NCI-H128 (cell line): ENCODE results near the gene GRIN3B.
A peak's percentile ranks its signal among the peaks of the same experiment; 100 is the strongest.

ENCODE experiments used
- DNase-seq: peaks from one replicate; lab custom pipeline; 2025; ENCODE audit not compliant: unreplicated experiment; lab: John Stamatoyannopoulos, UW

The GRIN3B gene

DNA sequence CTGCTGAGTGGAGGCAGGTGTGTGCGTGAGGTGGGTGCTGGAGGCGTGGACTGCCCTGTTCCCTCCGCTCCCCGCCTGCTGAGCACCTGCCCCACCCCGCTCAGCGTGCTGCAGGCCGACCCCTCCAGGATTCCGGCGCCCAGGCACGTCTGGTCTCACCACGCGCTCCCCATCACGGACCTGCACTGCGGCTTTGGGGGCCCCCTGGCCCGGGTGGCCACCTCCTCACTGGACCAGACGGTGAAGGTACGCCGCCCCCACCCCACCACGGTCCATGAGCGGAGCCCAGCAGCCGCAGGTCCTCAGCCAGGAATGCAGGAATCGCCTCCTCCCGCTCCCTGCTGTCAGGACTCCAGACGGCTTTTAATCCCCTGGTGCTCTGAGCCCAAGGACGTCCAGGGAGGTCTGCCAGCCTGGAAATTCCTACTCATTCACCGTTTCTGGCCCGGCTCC lies 10.1 kb upstream of the GRIN3B start:
- DNase-seq: no peak

DNA sequence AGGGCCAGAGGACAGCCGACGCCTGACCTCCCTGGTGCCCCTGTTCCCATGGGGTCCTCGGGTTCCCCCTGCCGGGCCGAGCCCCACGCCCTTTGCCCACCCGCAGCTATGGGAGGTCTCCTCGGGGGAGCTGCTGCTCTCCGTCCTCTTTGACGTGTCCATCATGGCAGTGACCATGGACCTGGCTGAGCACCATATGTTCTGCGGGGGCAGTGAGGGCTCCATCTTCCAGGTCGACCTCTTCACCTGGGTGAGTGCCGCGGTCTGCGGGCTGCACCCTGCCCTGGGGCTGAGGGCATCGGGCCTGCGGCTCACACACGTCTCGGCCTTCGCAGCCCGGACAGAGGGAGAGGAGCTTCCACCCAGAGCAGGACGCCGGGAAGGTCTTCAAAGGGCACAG lies 9.5 kb upstream of the GRIN3B start:
- DNase-seq: no peak

DNA sequence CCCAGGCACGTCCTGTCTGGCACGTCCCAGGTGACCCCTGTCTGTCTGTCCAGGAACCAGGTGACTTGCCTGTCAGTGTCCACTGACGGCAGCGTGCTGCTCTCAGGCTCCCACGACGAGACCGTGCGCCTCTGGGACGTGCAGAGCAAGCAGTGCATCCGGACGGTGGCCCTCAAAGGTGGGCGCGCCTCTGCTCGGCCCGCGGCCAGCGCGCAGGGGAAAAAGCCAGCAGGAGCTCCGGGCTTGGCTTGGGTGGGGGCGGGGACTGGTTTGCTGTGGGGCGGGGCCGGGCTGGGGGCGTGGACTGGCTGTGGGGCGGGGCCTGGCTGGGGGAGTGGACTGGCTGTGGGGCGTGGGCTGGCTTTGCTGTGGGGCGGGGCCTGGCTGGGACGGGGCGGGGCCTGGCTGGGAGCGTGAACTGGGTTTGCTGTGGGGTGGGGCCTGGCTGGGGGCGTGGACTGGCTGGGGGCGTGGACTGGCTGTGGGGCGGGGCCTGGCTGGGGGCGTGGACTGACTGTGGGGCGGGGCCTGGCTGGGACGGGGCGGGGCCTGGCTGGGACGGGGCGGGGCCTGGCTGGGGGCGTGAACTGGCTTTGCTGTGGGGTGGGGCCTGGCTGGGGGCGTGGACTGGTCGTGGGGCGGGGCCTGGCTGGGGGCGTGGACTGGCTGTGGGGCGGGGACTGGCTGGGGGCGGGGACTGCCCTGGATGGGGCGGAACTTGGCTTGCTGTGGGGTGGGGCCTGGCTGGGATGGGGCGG lies 8.9 kb upstream of the GRIN3B start:
- no peak for DNase-seq

DNA sequence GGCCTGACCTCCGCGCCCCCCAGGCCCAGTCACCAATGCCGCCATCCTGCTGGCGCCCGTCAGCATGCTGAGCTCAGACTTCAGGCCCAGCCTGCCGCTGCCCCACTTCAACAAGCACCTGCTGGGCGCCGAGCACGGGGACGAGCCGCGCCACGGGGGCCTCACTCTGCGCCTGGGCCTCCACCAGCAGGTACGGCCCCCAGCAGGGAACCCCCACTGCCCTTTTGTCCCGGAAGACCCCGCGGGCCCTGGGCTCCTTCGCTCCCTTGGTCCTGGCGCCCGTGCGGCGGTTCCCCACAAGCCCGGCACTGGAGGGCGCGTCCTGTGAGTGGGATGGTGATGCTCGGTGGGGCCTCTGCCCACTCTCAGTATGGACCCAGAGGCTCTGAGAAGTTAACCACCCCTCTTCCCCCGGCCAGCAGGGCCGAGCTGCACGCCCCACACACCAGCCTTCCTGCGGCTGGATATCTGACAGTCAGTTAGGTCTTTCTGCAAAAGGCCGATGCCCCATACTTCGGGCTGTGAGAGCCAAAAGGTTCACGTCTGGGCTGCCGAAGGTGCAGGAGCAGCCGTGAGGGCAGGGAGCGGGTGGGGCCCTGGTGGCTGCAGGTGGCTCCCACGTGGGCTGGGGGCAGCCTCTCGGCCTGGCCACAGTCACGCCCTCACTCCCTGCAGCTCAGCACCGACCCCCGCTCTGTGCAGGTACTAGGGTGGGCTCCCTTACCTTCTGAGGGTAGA lies 8.1 kb upstream of the GRIN3B start:
- DNase-seq: no peak

DNA sequence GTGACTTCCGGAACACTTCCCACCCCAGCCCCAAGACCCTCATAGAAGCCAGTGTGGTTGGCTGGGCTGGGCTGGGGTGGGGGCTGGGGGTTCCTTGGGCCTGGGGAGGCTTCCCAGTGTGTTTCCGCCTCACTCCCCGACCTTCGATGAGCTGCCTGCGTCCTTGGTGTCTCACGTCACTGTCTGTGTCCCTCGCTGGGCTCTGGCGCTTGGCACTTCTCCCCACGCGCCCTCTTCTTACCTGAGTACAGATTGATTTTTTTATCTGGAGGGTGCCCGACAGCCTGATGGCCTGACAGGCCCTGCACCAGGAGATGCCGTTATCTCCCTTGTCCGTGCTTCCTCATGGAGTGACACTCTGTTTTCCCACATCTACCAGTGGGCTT lies 7.6 kb upstream of the GRIN3B start:
- DNase-seq: no peak

DNA sequence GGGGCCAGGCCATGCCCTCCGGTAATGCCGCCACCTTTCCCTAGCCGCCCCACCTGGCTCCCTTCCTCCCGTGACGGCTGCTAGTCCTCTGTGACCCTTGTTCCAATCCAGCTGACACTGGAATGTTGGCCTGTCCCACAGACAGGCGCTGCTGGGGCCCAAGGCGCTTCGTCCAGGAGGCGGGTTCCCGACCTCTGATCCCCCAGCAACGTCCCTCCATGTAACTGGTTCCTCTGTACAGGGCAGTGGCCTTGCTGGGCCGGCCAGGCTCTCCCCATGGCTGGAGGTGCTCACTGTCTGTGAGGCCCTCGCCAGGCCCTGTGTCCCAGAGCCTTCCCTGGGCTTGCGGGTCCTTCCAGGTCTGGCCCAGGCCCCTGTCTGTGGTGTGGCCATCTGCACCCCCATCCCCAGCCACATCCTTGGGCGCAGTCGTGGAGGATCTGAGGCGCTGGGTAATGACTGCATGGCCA lies 6.8 kb upstream of the GRIN3B start:
- no peak for DNase-seq

DNA sequence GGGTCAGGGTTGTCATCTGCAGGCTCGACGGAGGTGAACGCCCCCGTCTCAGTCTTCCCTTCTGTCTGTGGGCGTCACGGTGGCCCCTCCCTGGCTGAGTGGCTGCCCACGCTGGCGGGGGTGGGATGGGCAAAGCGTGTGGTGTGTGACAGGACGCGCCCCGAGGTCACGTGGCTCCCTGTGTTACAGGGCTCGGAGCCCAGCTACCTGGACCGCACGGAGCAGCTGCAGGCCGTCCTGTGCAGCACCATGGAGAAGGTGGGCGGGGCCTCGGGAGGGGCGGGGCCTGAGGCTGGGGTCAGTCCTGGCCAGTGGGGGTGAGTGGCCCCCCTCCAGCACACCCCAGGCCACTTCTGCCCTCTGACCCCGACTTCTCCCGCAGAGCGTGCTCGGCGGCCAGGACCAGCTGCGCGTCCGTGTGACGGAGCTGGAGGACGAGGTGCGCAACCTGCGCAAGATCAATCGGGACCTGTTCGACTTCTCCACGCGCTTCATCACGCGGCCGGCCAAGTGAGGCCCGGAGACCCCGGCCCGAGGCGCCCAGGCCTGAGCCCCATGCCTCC lies 6.3 kb upstream of the GRIN3B start:
- no peak for DNase-seq

DNA sequence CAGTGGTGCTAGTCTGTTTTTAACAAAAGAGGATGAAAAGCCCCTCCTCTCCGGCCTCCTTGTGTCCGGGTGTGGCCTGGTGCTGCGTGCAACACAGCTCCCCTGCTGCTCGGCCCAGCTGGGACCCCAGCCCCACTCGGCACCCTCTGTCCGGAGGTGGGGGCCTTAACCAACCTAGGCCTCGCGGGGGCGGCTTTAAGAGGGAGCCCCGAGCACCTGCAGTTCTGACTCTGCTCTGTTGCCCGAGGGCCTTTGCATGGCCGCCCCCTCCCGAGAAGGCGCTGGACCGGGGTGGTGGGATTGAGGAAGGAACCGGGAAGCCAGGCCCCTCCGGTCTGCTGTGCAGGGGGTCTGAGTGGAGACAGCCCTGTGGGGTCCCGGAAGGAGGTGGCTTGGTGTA lies 5.7 kb upstream of the GRIN3B start:
- no peak for DNase-seq

DNA sequence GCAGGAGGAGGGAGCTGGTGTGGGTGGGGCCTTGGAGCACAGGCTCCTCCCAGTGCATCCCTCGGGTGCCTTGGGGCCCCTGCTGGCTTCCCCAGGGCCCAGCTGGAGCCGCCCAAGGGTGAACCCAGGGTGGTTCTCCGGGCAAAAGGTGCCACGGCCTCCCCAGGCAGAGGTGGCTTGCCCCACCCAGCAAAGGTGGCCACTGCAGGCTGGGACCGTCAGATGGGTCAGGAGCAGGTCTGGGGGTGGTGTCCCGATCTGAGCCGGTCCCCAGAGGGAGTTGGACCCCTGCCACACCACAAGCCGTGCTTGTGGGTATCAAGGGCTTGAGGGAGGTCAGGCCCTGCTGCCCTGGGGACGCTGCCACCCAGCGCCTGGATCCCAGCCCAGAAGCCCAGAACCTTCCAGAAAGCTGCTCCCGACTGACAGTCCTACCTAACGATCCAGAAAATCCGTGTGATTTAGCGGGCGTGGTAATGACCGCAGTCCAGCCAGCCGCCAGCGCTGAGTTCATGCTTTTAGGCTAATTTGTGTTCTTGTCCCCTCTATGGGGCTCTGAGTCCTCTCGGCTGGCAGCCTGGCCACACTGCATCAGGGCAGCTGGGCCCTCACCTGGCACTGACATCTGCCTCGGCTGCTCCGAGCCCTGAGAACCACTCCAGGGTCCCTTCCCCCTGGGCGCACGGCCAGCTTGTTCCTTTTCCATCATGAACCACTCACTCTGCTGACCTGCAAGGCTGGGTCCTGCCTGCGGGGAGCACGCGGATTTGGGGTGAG lies 5.0 kb upstream of the GRIN3B start:
- no peak for DNase-seq

DNA sequence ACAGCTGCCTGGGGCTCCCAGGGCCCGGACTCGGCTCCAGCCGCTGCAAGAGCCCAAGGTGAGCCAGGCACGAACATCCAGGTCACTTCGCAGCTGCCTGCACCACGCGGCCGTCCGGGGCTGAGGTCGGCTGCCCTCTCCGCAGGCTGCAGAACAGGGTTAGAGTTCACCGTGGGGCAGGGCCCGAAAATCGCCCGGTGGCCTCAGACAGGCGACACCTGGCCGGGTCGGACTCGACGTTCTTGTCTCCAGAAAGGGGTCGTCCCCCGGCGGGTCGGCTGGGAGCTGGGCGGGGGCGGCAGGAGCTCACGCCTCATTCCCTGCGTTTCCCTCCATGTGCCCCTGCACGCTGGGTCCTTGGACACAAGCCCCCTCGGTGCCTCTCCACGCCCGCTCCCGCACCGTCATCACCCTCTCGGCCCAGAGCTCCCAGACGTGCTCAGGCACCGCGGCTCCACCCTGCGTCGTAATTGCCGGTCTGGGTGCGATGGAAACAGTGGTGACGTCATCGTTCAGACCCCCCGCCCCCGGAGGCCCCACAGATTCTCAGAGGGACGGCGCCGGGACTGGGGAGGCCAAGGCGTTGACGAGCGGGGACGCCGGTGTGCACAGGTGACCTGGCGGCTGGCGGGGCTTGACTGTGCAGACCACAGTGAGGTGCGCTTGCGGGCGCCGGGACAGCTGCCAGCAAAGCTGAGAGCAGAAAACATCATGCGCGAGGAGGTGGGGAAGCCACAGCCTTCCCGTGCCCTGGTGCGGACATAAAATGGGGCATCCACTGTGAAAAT lies 4.0 kb upstream of the GRIN3B start:
- no peak for DNase-seq

DNA sequence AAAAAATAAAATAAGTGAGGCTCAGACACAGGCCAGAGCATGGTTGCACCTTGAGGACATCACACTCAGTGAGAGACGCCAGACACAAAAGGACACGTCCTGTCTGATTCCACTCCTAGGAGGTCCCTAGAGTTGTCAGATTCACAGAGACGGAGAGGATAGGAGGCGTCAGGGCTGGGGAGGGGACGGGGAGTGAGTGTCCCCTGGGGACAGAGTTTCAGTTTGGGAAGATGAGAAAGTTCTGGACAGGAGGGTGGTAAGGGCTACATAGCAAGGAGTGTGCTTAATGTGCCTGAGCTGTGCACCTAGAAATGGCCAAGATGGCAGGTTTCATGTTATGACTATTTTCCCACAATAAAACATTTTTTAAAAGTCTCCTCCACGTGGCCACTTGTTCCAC lies 2.2 kb upstream of the GRIN3B start:
- no peak for DNase-seq

DNA sequence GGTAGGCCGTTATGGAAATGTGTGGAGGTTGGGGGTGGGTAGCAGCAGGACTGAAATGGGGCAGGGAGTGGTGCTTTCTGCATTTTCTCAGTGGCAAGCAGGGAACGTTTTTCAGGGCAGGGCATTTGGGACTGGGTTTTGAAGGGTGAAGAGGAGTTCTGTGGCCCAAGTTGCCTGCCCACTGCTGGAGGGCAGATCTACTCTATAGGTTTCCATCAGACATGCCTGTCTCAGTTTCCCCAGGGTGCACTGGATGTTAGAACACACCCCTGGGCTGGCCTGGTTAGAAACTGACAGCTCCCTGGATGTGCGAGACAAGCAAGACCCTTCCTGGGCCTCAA lies 870 bp upstream of the GRIN3B start:
- DNase-seq: no peak

DNA sequence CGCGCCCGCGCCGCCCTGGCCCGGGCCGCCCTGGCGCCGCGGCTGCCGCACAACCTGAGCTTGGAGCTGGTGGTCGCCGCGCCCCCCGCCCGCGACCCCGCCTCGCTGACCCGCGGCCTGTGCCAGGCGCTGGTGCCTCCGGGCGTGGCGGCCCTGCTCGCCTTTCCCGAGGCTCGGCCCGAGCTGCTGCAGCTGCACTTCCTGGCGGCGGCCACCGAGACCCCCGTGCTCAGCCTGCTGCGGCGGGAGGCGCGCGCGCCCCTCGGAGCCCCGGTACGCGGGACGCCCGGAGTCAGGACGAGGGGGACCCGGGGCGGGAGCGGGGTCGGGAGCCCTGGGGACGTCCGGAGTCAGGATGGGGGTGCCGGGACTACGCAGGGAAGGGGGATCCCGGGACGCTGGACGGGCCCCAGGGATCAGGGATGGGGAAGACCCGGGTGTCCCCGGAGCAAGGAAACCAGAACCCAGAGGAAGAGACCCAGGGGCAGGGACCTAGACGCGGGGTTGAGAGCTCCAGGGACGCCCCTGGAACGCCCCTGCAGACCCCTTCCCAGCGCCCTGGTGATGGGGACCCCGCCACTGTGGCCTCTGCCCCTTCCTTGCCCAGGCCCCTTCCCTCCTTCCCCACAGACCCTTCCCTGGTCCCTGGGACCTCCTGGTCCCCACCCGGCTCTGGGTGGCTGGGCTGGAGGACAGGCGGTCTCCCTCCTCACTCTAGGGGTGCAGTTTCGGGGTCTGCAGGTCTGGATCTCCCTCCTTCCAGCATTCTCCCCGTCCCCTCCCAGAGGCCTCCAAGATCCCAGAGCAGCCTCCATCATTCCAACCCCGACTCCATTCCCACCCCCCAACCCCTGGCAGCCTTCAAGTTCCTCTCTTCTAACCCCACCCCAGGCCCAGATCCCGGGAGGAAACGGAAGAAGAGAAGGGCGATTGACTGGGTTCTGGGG lies 645 bp downstream of the GRIN3B start:
- DNase-seq: no peak

DNA sequence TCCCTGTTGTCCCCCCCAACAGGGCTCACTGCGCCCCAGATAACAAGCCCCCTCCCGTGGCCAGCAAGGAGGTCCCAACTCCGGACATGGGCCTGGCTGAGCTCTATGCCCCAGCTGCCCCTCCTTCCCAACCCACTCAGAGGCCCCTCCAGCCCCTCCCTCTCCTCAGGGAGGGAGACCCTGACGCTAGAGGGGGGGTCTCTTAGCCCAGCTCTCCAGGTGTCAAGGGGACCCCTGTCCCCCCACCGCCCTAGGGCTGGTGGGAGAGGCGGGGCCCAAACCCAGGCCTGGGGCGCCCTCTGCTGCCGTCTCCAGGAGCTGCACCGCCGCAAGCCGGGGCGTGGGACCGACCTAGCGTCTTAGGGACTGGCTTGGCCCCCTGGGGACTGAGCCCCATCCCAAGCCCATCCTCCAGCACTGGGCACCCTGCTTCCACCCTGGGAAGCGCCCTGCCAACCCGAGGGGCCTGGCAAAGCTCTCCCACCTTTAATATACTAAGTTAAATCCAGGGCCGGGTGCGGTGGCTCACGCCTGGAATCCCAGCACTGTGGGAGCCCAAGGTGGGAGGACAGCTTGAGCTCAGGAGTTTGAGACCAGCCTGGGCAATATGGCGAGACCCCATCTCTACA lies 1.4 kb downstream of the GRIN3B start:
- peak; percentile 23 for DNase-seq

DNA sequence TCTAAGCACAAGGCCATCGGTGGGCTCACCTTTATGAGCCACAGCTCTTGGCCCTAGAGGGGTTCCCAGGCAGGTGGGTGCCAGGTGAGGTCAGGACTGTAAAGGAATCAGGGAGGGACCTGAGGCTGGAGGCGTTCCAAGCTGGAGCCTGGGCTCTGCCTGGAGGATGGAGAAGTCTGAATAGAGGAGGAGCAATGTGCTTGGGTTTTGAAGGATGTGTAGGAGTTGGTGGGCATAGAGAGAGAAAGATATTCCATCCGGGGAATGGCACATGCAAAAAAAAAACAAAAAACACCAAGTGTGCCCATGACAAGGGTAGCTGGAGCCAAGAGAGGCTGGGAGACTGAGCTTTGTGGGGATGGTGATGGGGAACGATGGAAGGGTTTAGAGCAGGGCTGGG lies 2.4 kb downstream of the GRIN3B start:
- no peak for DNase-seq

DNA sequence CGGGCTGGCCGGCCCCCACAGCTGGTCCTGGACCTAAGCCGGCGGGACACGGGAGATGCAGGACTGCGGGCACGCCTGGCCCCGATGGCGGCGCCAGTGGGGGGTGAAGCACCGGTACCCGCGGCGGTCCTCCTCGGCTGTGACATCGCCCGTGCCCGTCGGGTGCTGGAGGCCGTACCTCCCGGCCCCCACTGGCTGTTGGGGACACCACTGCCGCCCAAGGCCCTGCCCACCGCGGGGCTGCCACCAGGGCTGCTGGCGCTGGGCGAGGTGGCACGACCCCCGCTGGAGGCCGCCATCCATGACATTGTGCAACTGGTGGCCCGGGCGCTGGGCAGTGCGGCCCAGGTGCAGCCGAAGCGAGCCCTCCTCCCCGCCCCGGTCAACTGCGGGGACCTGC lies 3.1 kb downstream of the GRIN3B start:
- no peak for DNase-seq

DNA sequence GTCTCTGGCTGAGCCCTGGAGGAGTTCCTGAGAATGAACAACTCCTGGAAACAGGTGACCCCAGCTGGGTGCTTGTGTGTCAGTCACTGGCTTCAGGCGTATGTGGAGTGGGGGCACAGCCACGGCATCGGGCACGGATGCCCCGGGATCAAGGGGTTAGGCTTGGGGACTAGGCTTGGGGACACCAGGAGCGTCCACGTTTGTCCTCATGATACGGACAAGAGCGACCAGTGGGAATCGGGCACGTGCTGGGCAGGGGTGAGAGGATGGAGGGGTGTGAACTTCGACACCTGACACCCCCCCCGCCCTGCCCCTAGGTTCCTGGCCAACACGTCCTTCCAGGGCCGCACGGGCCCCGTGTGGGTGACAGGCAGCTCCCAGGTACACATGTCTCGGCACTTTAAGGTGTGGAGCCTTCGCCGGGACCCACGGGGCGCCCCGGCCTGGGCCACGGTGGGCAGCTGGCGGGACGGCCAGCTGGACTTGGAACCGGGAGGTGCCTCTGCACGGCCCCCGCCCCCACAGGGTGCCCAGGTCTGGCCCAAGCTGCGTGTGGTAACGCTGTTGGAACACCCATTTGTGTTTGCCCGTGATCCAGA lies 4.1 kb downstream of the GRIN3B start:
- DNase-seq: no peak

DNA sequence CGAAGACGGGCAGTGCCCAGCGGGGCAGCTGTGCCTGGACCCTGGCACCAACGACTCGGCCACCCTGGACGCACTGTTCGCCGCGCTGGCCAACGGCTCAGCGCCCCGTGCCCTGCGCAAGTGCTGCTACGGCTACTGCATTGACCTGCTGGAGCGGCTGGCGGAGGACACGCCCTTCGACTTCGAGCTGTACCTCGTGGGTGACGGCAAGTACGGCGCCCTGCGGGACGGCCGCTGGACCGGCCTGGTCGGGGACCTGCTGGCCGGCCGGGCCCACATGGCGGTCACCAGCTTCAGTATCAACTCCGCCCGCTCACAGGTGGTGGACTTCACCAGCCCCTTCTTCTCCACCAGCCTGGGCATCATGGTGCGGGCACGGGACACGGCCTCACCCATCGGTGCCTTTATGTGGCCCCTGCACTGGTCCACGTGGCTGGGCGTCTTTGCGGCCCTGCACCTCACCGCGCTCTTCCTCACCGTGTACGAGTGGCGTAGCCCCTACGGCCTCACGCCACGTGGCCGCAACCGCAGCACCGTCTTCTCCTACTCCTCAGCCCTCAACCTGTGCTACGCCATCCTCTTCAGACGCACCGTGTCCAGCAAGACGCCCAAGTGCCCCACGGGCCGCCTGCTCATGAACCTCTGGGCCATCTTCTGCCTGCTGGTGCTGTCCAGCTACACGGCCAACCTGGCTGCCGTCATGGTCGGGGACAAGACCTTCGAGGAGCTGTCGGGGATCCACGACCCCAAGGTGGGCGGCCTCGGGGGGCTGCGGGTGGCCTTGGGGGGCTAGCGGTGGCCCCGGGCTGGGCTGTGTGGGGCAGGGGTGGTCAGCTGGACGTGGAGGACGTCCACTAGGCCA lies 4.8 kb downstream of the GRIN3B start:
- DNase-seq: no peak
